ENCODE measurements around the gene RENBP. TPM values are rescaled to one million over a fixed set of nuclear protein-coding genes. Genes with fewer than 3 reads are reported as not detected.

RENBP gene
- total RNA-seq, 1 donor from 2014 or later: 2.5 TPM

DNA sequence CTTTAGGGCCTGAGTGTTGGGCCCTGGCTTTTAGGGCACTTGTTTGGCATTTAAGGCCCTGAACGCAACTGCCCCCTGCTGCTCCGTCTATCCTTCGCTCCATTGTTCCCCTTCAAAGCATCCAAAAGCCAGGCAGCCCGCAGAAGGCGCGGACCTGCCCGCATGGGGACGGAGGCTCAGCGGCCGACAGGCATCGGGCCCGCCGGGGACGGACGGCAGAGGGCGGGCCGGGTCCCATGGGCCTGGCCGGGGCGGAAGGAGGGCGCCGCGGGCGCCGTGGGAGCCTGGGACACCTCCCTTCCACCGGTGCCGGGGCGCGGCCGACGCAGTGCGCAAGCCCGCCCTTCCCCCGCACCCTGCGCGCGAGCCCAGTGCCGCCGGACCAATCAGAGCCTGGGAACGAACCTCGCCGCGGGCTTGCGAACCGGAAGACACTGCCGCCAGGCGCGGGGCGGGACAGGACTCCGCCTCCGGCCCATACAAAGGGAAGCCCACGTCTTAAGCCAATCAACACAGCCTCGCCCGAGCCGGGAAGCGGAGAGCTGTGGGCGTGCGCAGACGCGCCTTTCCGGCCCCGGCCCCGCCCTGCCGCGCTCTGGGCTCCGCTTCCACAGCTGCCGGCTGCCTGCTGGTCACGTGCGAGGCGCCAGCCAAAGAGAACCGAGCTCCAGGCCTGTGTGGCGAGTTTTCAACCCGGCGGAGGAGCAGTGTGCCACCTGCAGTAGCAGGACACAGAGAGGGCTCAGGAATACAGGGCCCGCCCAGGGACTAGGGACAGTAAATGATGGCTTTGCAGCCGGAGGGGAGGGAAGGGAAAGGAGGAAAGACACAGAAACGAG, 16.3 kb downstream of the RENBP start:
- Mint-ChIP-seq H3K27ac (peak overlapping the region; percentile 93), H3K36me3 (ENCODE audit: insufficient read depth) (peaks cover 4% of the 10 kb centered on the region), H3K4me1 (ENCODE audit: low read depth) (peaks cover 6% of the 10 kb centered on the region), H3K4me3 (ENCODE audit: low read depth) (peak overlapping the region; percentile 78), H3K9me3 (ENCODE audit: low read depth) (peaks cover 6% of the 10 kb centered on the region), H3K27me3 (no peaks in the 10 kb centered on the region)
- TF ChIP-seq, protein P1, sequence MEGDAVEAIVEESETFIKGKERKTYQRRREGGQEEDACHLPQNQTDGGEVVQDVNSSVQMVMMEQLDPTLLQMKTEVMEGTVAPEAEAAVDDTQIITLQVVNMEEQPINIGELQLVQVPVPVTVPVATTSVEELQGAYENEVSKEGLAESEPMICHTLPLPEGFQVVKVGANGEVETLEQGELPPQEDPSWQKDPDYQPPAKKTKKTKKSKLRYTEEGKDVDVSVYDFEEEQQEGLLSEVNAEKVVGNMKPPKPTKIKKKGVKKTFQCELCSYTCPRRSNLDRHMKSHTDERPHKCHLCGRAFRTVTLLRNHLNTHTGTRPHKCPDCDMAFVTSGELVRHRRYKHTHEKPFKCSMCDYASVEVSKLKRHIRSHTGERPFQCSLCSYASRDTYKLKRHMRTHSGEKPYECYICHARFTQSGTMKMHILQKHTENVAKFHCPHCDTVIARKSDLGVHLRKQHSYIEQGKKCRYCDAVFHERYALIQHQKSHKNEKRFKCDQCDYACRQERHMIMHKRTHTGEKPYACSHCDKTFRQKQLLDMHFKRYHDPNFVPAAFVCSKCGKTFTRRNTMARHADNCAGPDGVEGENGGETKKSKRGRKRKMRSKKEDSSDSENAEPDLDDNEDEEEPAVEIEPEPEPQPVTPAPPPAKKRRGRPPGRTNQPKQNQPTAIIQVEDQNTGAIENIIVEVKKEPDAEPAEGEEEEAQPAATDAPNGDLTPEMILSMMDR (IDR thresholded peaks at IDR 0.05; ENCODE audit: unreplicated experiment): no peak
- DNase-seq (ENCODE audit: low spot score, unreplicated experiment): peak; percentile 83

GRCh38 chrX:153927672-153927921, 16.8 kb downstream of the RENBP start:
- Mint-ChIP-seq H3K27ac (peak overlapping the region; percentile 93), H3K36me3 (ENCODE audit: insufficient read depth) (peaks cover 4% of the 10 kb centered on the region), H3K9me3 (ENCODE audit: low read depth) (peaks cover 6% of the 10 kb centered on the region), H3K4me1 (ENCODE audit: low read depth) (peaks cover 6% of the 10 kb centered on the region), H3K27me3 (no peaks in the 10 kb centered on the region), H3K4me3 (ENCODE audit: low read depth) (peak overlapping the region; percentile 78)
- no peak for DNase-seq (ENCODE audit: low spot score, unreplicated experiment)
- TF ChIP-seq, protein P1 (IDR thresholded peaks at IDR 0.05; ENCODE audit: unreplicated experiment): no peak

DNA sequence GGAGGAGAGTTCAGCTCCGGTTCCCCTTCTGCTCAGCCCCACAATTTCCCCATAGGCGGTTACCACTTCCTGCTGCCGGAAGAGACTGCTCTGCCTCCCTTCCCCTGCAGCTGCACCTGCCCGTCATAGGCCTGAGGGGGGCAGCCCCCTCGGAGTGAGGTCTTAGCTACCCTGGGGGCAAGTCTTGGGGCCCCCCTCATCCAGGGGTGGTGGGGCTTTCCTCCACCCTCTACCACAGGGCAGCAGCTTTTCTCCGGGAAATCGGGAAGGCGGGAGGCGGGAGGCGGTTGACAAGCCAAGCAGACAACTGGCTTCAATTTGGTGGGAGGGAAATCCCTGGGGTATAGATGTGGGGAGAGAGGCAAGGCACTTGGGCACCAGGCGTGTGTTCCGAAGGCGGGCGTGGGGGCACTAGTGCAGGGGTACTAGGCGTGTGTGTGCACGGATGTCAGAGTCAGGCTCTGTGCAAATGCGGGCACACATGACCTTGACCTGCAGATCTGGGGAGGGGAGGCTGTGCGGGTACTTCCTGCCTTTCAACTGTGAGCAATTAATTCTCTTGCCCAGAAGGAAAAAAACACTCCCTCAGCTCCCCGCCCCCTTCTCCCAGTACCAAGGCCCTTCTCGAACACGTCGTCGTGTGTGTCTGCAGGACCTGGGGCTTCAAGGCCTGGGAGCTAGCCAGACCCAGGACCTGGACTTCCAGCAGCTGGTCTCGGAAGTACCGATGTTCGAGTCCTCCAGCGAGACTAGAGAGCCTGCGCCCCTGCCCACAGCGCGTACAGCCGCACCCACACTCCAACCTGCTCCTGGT, 17.4 kb downstream of the RENBP start:
- no peaks in the 10 kb centered on the region for H3K27me3 Mint-ChIP-seq
- H3K4me1 Mint-ChIP-seq (ENCODE audit: low read depth): peaks cover 6% of the 10 kb centered on the region
- TF ChIP-seq, protein P1 (IDR thresholded peaks at IDR 0.05; ENCODE audit: unreplicated experiment): no peak
- peaks cover 4% of the 10 kb centered on the region for H3K36me3 Mint-ChIP-seq (ENCODE audit: insufficient read depth)
- no peak for DNase-seq (ENCODE audit: low spot score, unreplicated experiment)
- peak overlapping the region; percentile 93 for H3K27ac Mint-ChIP-seq
- peaks cover 6% of the 10 kb centered on the region for H3K9me3 Mint-ChIP-seq (ENCODE audit: low read depth)
- peak overlapping the region; percentile 78 for H3K4me3 Mint-ChIP-seq (ENCODE audit: low read depth)

GRCh38 chrX:153926552-153926857, 17.9 kb downstream of the RENBP start:
- peaks cover 5% of the 10 kb centered on the region for H3K9me3 Mint-ChIP-seq (ENCODE audit: low read depth)
- peaks cover 3% of the 10 kb centered on the region for H3K36me3 Mint-ChIP-seq (ENCODE audit: insufficient read depth)
- H3K27me3 Mint-ChIP-seq: no peaks in the 10 kb centered on the region
- peak overlapping the region; percentile 78 for H3K4me3 Mint-ChIP-seq (ENCODE audit: low read depth)
- TF ChIP-seq, protein P1 (IDR thresholded peaks at IDR 0.05; ENCODE audit: unreplicated experiment): no peak
- peaks cover 6% of the 10 kb centered on the region for H3K4me1 Mint-ChIP-seq (ENCODE audit: low read depth)
- no peak for DNase-seq (ENCODE audit: low spot score, unreplicated experiment)
- H3K27ac Mint-ChIP-seq: no peak overlapping the region

DNA sequence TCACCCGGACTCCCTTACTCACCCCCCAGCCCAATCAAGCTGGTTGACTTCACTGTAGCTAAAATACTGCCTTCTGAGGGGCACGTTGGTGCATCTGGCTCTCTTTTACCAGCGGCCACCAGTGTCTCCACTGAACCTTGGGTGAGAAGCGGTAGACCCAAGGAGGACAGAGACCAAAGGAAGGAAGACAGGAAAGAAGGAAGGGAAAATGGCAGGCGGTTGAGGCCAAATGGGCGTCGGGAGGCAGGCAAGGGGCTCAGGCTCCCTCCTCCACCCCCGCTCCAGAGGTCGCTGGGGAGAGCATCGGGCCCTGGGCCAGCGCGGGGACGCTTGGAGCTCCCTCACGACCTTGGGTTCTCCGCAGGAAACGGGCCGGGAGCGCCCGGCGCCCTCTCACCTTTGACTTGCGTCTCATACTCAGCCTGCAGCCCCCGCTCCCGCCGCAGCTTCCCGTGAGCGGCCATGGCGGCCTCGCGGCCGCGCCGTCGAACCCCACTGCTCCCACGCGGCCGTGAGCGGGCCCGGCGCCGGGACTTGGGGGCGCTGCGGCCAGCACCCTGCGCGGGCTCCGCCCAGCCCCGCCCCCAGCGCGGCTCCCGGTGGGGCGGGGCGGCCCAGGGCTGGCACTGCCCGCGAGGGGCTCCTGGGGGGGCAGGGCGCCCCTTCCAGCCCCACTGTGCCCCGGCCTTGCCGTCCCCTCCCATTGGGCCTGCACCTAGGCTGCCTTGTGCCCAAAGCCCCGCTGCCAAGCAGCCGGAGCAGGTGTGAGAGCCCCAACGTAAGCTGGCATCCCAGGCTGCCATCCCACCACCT, 18.5 kb downstream of the RENBP start, which contains the start of gene ARHGAP4:
Gene ARHGAP4 (minus strand): TSS at position 526 of the 813 bp plus-strand sequence. CDS start 62 bp downstream, at position 464.
- DNase-seq (ENCODE audit: low spot score, unreplicated experiment): no peak
- no peaks in the 10 kb centered on the region for H3K36me3 Mint-ChIP-seq (ENCODE audit: insufficient read depth)
- TF ChIP-seq, protein P1 (IDR thresholded peaks at IDR 0.05; ENCODE audit: unreplicated experiment): no peak
- peaks cover 3% of the 10 kb centered on the region for H3K9me3 Mint-ChIP-seq (ENCODE audit: low read depth)
- H3K27me3 Mint-ChIP-seq: no peaks in the 10 kb centered on the region
- H3K27ac Mint-ChIP-seq: peak within 1 kb of the TSS; percentile 93
- H3K4me1 Mint-ChIP-seq (ENCODE audit: low read depth): peaks cover 6% of the 10 kb centered on the region
- H3K4me3 Mint-ChIP-seq (ENCODE audit: low read depth): peak within 1 kb of the TSS; percentile 78

All from progenitor cell of endocrine pancreas (in vitro differentiated cells).